ENCODE measurements around the gene CPVL.

CPVL gene

GRCh38 chr7:29113384-29114102 lies 32.8 kb downstream of the CPVL start:
- no peak overlapping the region for H3K4me3 ChIP-seq
- no peaks in the 10 kb centered on the region for H3K36me3 ChIP-seq
- H3K9me3 ChIP-seq: no peaks in the 10 kb centered on the region
- peaks cover 0 to 8% of the 10 kb centered on the region in 2 donors for H3K27me3 ChIP-seq
- TF ChIP-seq CTCF (IDR thresholded peaks at IDR 0.05): no peak
- no peak for DNase-seq
- no peak overlapping the region for H3K27ac ChIP-seq
- H3K4me1 ChIP-seq: no peaks in the 10 kb centered on the region
- intact Hi-C loops (cut with DNase I; ENCODE audit: low total_unique reads): loop anchor here (10.0 kb wide), 1 partner anchor 291 kb away; no protein-coding TSS in a partner anchor

GRCh38 chr7:29112721-29113120 lies 33.6 kb downstream of the CPVL start:
- no peak overlapping the region for H3K4me3 ChIP-seq
- no peak for TF ChIP-seq CTCF (IDR thresholded peaks at IDR 0.05)
- H3K9me3 ChIP-seq: no peaks in the 10 kb centered on the region
- no peak overlapping the region for H3K27ac ChIP-seq
- no peak for DNase-seq
- peaks cover 0 to 8% of the 10 kb centered on the region in 2 donors for H3K27me3 ChIP-seq
- intact Hi-C loops (cut with DNase I; ENCODE audit: low total_unique reads): loop anchor here (10.0 kb wide), 1 partner anchor 292 kb away; no protein-coding TSS in a partner anchor
- no peaks in the 10 kb centered on the region for H3K4me1 ChIP-seq
- H3K36me3 ChIP-seq: no peaks in the 10 kb centered on the region

- intact Hi-C loops (cut with DNase I; ENCODE audit: low total_unique reads): loop anchor here (10.0 kb wide), 1 partner anchor 295 kb away; no protein-coding TSS in a partner anchor
- TF ChIP-seq CTCF (IDR thresholded peaks at IDR 0.05): no peak
- no peak for DNase-seq
- Histone ChIP-seq H3K27me3 (peaks cover 0 to 8% of the 10 kb centered on the region in 2 donors), H3K4me3 (no peak overlapping the region), H3K9me3 (no peaks in the 10 kb centered on the region), H3K4me1 (no peaks in the 10 kb centered on the region), H3K27ac (no peak overlapping the region), H3K36me3 (no peaks in the 10 kb centered on the region)
Measured at GRCh38 chr7:29109899-29110298, 36.4 kb downstream of the CPVL start.

- H3K36me3 ChIP-seq: no peaks in the 10 kb centered on the region
- peaks cover 0 to 8% of the 10 kb centered on the region in 2 donors for H3K27me3 ChIP-seq
- H3K4me3 ChIP-seq: no peak overlapping the region
- no peaks in the 10 kb centered on the region for H3K9me3 ChIP-seq
- no peak for DNase-seq
- no peaks in the 10 kb centered on the region for H3K4me1 ChIP-seq
- no peak overlapping the region for H3K27ac ChIP-seq
- intact Hi-C loops (cut with DNase I; ENCODE audit: low total_unique reads): no loop called here
- no peak for TF ChIP-seq CTCF (IDR thresholded peaks at IDR 0.05)
Measured at GRCh38 chr7:29109358-29109757, 37.0 kb downstream of the CPVL start.

GRCh38 chr7:29107056-29107455 lies 39.3 kb downstream of the CPVL start:
- no peaks in the 10 kb centered on the region for H3K36me3 ChIP-seq
- intact Hi-C loops (cut with DNase I; ENCODE audit: low total_unique reads): loop anchor here (2.0 kb wide), 1 partner anchor 182 kb away; no protein-coding TSS in a partner anchor
- no peaks in the 10 kb centered on the region for H3K9me3 ChIP-seq
- H3K4me1 ChIP-seq: no peaks in the 10 kb centered on the region
- no peak overlapping the region for H3K4me3 ChIP-seq
- H3K27ac ChIP-seq: no peak overlapping the region
- no peak for DNase-seq
- no peak for TF ChIP-seq CTCF (IDR thresholded peaks at IDR 0.05)
- H3K27me3 ChIP-seq: peaks cover 0 to 8% of the 10 kb centered on the region in 2 donors
